Tibial nerve (tissue), 3 donors: ENCODE measurements around the gene MANEAL.

Experiments used
- CTCF ChIP-seq, 5 experiments: fragments of 200-600 bp in 3 of 5; fragments of 450-650 bp in 2 of 5; sonication (generic) in 3 of 5; IDR thresholded peaks; one replicate each; pipeline ENCODE4 v1.5.1; 2016 to 2019; ENCODE audit warnings: antibody characterized with exemption in 5 of 5, mild to moderate bottlenecking in 3 of 5, moderate library complexity in 2 of 5
- POLR2A ChIP-seq, 2 donors: fragments of 450-650 bp; IDR thresholded peaks; one replicate each; pipeline ENCODE4 v1.6.1; 2017; ENCODE audit warnings: antibody characterized with exemption in 2 of 2, mild to moderate bottlenecking in 2 of 2, moderate library complexity in 2 of 2

- TF ChIP-seq POLR2A (IDR thresholded peaks at IDR 0.05) (no peak), CTCF (IDR thresholded peaks at IDR 0.05) (no peak)
These were observed 53.1 kb downstream of the MANEAL start for GRCh38 chr1:37846647-37847339.
